K562 (cell line): ENCODE results near the gene RNF123. TPM values are rescaled to one million over a fixed set of nuclear protein-coding genes. Genes with fewer than 3 reads are reported as not detected.

Experiments used
- JUND ChIP-seq, 2 experiments: IDR thresholded peaks; 2 replicates in 1 of 2; 3 replicates in 1 of 2; pipeline ENCODE4 v1.6.1; 2011; ENCODE audit warnings: borderline replicate concordance in 2 of 2, low read depth in 2 of 2, low read length in 2 of 2, improper control_type of control experiment in 1 of 2, missing biosample characterization in 1 of 2, missing genetic modification characterization in 1 of 2, missing genetic modification reagents in 1 of 2
- RAD51 ChIP-seq: fragments of 450-650 bp; IDR thresholded peaks from 2 replicates; pipeline ENCODE4 v1.7.1; 2016; ENCODE audit warnings: low read depth, mild to moderate bottlenecking, borderline replicate concordance
- ZNF12 ChIP-seq: sonication (generic); formaldehyde crosslinking; IDR thresholded peaks from 2 replicates; pipeline ENCODE4 v1.4.0; 2020; ENCODE audit warnings: mild to moderate bottlenecking, missing genetic modification reagents
- polyA plus RNA-seq, 8 experiments: library from polyadenylated mRNA; depleted of rRNA in 4 of 8; stranded (reverse) in 5 of 8; unstranded in 3 of 8; fragments of >200 nt; fragmentation: Nextera tagmentation in 2 of 8; fragmentation: Illumina TruSeq in 1 of 8; extraction: Ambion mirVana in 2 of 8; extraction: Trizol in 1 of 8; gene quantifications; 2 replicates each; pipeline versions ENCODE4 v1.2.1 to v1.2.3, GENCODE V29; 2011 to 2014; ENCODE audit warnings: inconsistent platforms in 1 of 8, missing spikeins in 1 of 8
- total RNA-seq, 7 experiments: library from RNA; depleted of rRNA in 6 of 7; stranded (reverse); fragments of >200 nt in 6 of 7; fragmentation: Illumina TruSeq in 2 of 7; extraction: Trizol in 2 of 7; gene quantifications; 2 replicates each; pipeline versions ENCODE4 v1.2.1 to v1.2.3, GENCODE V29; 2011 to 2021; ENCODE audit warnings: low replicate concordance in 1 of 7
- TF ChIP-seq, protein P1 (sequence below): fragments of 450-650 bp; IDR thresholded peaks from one replicate; pipeline ENCODE4 v1.6.1; 2018; ENCODE audit warnings: mild to moderate bottlenecking, moderate library complexity; ENCODE audit not compliant: partially characterized antibody
- TF ChIP-seq, protein P2 (sequence below): sonication (generic); formaldehyde crosslinking; IDR thresholded peaks from 2 replicates; pipeline ENCODE4 v1.8.0; 2023; ENCODE audit warnings: missing genetic modification reagents, mild to moderate bottlenecking, borderline replicate concordance

Gene RNF123
- total and polyA plus RNA-seq, 9 of the 15 experiments (the other 6 are each of a cell fraction or from before 2014, with no cell fraction given): 8.7 to 53.1 (median 17.5) TPM

DNA sequence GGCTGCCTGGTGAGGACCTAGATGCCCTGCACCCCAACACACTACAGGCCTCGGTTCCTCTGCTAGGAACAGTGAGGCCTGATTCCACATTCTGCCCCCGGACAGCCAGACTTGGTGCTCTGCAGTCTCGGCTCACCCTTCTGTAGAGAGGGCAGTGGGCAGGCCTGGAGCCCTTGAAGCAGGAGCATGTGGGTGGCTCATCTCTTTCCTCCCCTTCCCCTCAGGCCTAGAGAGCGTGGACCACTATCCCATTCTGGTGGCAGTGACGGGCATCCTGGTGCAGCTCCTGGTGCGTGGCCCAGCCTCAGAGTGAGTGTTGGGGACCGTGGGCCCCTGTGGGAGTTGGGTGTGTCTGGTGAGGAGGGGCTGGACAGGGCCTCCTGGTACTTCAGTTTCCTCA lies 26.8 kb downstream of the RNF123 start (continued):
- TF ChIP-seq, protein P1, sequence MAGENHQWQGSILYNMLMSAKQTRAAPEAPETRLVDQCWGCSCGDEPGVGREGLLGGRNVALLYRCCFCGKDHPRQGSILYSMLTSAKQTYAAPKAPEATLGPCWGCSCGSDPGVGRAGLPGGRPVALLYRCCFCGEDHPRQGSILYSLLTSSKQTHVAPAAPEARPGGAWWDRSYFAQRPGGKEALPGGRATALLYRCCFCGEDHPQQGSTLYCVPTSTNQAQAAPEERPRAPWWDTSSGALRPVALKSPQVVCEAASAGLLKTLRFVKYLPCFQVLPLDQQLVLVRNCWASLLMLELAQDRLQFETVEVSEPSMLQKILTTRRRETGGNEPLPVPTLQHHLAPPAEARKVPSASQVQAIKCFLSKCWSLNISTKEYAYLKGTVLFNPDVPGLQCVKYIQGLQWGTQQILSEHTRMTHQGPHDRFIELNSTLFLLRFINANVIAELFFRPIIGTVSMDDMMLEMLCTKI: no peak
- TF ChIP-seq JUND (IDR thresholded peaks at IDR 0.05; ENCODE audit: borderline replicate concordance, low read depth, low read length) (no peak), JUND (tag; IDR thresholded peaks at IDR 0.05; ENCODE audit: borderline replicate concordance, low read depth, low read length) (no peak), RAD51 (no peak), ZNF12 (CRISPR knock-in tag) (no peak)
- TF ChIP-seq, protein P2, sequence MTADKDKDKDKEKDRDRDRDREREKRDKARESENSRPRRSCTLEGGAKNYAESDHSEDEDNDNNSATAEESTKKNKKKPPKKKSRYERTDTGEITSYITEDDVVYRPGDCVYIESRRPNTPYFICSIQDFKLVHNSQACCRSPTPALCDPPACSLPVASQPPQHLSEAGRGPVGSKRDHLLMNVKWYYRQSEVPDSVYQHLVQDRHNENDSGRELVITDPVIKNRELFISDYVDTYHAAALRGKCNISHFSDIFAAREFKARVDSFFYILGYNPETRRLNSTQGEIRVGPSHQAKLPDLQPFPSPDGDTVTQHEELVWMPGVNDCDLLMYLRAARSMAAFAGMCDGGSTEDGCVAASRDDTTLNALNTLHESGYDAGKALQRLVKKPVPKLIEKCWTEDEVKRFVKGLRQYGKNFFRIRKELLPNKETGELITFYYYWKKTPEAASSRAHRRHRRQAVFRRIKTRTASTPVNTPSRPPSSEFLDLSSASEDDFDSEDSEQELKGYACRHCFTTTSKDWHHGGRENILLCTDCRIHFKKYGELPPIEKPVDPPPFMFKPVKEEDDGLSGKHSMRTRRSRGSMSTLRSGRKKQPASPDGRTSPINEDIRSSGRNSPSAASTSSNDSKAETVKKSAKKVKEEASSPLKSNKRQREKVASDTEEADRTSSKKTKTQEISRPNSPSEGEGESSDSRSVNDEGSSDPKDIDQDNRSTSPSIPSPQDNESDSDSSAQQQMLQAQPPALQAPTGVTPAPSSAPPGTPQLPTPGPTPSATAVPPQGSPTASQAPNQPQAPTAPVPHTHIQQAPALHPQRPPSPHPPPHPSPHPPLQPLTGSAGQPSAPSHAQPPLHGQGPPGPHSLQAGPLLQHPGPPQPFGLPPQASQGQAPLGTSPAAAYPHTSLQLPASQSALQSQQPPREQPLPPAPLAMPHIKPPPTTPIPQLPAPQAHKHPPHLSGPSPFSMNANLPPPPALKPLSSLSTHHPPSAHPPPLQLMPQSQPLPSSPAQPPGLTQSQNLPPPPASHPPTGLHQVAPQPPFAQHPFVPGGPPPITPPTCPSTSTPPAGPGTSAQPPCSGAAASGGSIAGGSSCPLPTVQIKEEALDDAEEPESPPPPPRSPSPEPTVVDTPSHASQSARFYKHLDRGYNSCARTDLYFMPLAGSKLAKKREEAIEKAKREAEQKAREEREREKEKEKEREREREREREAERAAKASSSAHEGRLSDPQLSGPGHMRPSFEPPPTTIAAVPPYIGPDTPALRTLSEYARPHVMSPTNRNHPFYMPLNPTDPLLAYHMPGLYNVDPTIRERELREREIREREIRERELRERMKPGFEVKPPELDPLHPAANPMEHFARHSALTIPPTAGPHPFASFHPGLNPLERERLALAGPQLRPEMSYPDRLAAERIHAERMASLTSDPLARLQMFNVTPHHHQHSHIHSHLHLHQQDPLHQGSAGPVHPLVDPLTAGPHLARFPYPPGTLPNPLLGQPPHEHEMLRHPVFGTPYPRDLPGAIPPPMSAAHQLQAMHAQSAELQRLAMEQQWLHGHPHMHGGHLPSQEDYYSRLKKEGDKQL (CRISPR knock-in tag): no peak
- TF ChIP-seq, all 486 proteins: peak for 0
